Erythroblast (primary cell): Measurements from ENCODE around the gene CHRNG.
"Not testable (repeated sequence)": the region's sequence is repeated elsewhere in the genome, so short reads cannot be mapped to it uniquely, and the experiment has no call there.

ENCODE experiments used
- GATA1 ChIP-seq: IDR thresholded peaks from 2 replicates; pipeline ENCODE4 v1.6.1; 2011; ENCODE audit warnings: low read depth, mild to moderate bottlenecking, control low read depth, low read length, moderate library complexity
- POLR2A ChIP-seq: IDR thresholded peaks from 2 replicates; pipeline ENCODE4 v1.6.1; 2011; ENCODE audit warnings: mild to moderate bottlenecking, low read length

DNA sequence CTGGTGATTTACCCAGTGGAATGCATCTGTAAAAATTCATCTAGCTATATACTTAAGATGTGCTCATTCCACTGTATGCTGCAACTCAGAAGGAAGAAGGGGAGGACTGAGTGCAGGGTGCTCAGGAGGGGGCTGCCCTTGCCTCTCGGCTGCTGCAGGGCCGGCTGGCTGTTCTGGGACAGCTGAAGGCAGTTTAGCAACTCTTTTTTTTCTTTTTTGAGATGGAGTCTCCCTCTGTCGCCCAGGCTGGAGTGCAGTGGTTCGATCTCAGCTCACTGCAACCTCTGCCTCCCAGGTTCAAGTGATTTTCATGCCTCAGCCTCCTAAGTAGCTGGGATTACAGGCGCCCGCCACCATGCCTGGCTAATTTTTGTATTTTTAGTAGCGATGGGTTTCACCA lies 6.7 kb upstream of the CHRNG start:
- not testable (repeated sequence) for TF ChIP-seq POLR2A, GATA1
